ENCODE results near the gene SPON1. TPM values are rescaled to one million over a fixed set of nuclear protein-coding genes. Genes with fewer than 3 reads are reported as not detected.
"Not testable (repeated sequence)": the region's sequence is repeated elsewhere in the genome, so short reads cannot be mapped to it uniquely, and the experiment has no call there.

SPON1 gene
- total RNA-seq, 2 experiments from 2014 or later = 3.8 to 3.9 TPM

- POLR2A ChIA-PET = no interaction called here
- Mint-ChIP-seq H3K9me3 (no peaks in the 10 kb centered on the region), H3K27ac (no peak overlapping the region), H3K4me3 (no peak overlapping the region), H3K27me3 (peaks cover 8% of the 10 kb centered on the region), H3K36me3 (no peaks in the 10 kb centered on the region), H3K4me1 (peaks cover 5% of the 10 kb centered on the region)
- no peak for ATAC-seq (ENCODE audit: low read depth)
- no peak for DNase-seq
Observed at GRCh38 chr11:14242733-14243132, 280.2 kb downstream of the SPON1 start.

GRCh38 chr11:14244926-14245325 lies 282.4 kb downstream of the SPON1 start:
- Mint-ChIP-seq H3K4me1 (peaks cover 20% of the 10 kb centered on the region), H3K4me3 (no peak overlapping the region)

GRCh38 chr11:14245444-14245843 lies 282.9 kb downstream of the SPON1 start:
- ATAC-seq (ENCODE audit: low read depth) (no peak), DNase-seq (no peak)
- peaks cover 10% of the 10 kb centered on the region for H3K27me3 Mint-ChIP-seq
- no peaks in the 10 kb centered on the region for H3K9me3 Mint-ChIP-seq
- POLR2A ChIA-PET = no interaction called here
- no peak overlapping the region for H3K27ac Mint-ChIP-seq
- peaks cover 20% of the 10 kb centered on the region for H3K4me1 Mint-ChIP-seq
- no peak overlapping the region for H3K4me3 Mint-ChIP-seq
- H3K36me3 Mint-ChIP-seq = no peaks in the 10 kb centered on the region

More at GRCh38 chr11:14244926-14245325, 282.4 kb downstream of the SPON1 start:
- H3K27me3 Mint-ChIP-seq = peaks cover 6% of the 10 kb centered on the region
- no peak overlapping the region for H3K27ac Mint-ChIP-seq
- H3K9me3 Mint-ChIP-seq = no peaks in the 10 kb centered on the region
- DNase-seq = no peak
- no peak for ATAC-seq (ENCODE audit: low read depth)
- POLR2A ChIA-PET = no interaction called here
- H3K36me3 Mint-ChIP-seq = no peaks in the 10 kb centered on the region

GRCh38 chr11:14248580-14248981 lies 286.1 kb downstream of the SPON1 start:
- ATAC-seq (ENCODE audit: low read depth) = peak; percentile 69
- DNase-seq = no peak
- H3K27ac Mint-ChIP-seq = no peak overlapping the region

GRCh38 chr11:14249121-14249963 lies 286.8 kb downstream of the SPON1 start:
- no peaks in the 10 kb centered on the region for H3K36me3 Mint-ChIP-seq
- peak overlapping the region; percentile 57 for H3K4me3 Mint-ChIP-seq
- no peaks in the 10 kb centered on the region for H3K9me3 Mint-ChIP-seq
- peak; percentile 38 for ATAC-seq (ENCODE audit: low read depth)
- peaks cover 20% of the 10 kb centered on the region for H3K4me1 Mint-ChIP-seq
- H3K27me3 Mint-ChIP-seq = peaks cover 12% of the 10 kb centered on the region
- no peak overlapping the region for H3K27ac Mint-ChIP-seq
- POLR2A ChIA-PET = no interaction called here
- peak; percentile 77 for DNase-seq

More at GRCh38 chr11:14248580-14248981, 286.1 kb downstream of the SPON1 start:
- Mint-ChIP-seq H3K4me1 (peaks cover 20% of the 10 kb centered on the region), H3K4me3 (peak overlapping the region; percentile 57), H3K27me3 (peaks cover 12% of the 10 kb centered on the region), H3K36me3 (no peaks in the 10 kb centered on the region), H3K9me3 (no peaks in the 10 kb centered on the region)
- POLR2A ChIA-PET = no interaction called here

- Mint-ChIP-seq H3K4me3 (no peak overlapping the region), H3K9me3 (no peaks in the 10 kb centered on the region), H3K27ac (no peak overlapping the region), H3K4me1 (peaks cover 19% of the 10 kb centered on the region), H3K36me3 (no peaks in the 10 kb centered on the region), H3K27me3 (peaks cover 6% of the 10 kb centered on the region)
- no peak for ATAC-seq (ENCODE audit: low read depth)
- DNase-seq = no peak
- POLR2A ChIA-PET = no interaction called here
Observed at GRCh38 chr11:14251754-14252153, 289.2 kb downstream of the SPON1 start.

- H3K4me1 Mint-ChIP-seq = peaks cover 18% of the 10 kb centered on the region
- ATAC-seq (ENCODE audit: low read depth); H3K27me3 Mint-ChIP-seq; H3K4me3 Mint-ChIP-seq; H3K36me3 Mint-ChIP-seq; H3K27ac Mint-ChIP-seq; H3K9me3 Mint-ChIP-seq; POLR2A ChIA-PET; DNase-seq: not testable (repeated sequence)
Observed at GRCh38 chr11:14252501-14252900, 290.0 kb downstream of the SPON1 start.

- Mint-ChIP-seq H3K36me3 (no peaks in the 10 kb centered on the region), H3K4me1 (peaks cover 10% of the 10 kb centered on the region), H3K27ac (no peak overlapping the region), H3K4me3 (no peak overlapping the region), H3K9me3 (no peaks in the 10 kb centered on the region), H3K27me3 (peaks cover 6% of the 10 kb centered on the region)
- ATAC-seq (ENCODE audit: low read depth) (no peak), DNase-seq (no peak)
- POLR2A ChIA-PET = no interaction called here
Observed at GRCh38 chr11:14253421-14253820, 290.9 kb downstream of the SPON1 start.

GRCh38 chr11:14253840-14254239 lies 291.3 kb downstream of the SPON1 start:
- ATAC-seq (ENCODE audit: low read depth) = no peak
- H3K4me3 Mint-ChIP-seq = no peak overlapping the region
- H3K36me3 Mint-ChIP-seq = no peaks in the 10 kb centered on the region
- H3K4me1 Mint-ChIP-seq = peaks cover 6% of the 10 kb centered on the region
- POLR2A ChIA-PET = no interaction called here
- no peak overlapping the region for H3K27ac Mint-ChIP-seq
- DNase-seq = no peak
- H3K9me3 Mint-ChIP-seq = no peaks in the 10 kb centered on the region
- H3K27me3 Mint-ChIP-seq = peaks cover 6% of the 10 kb centered on the region

GRCh38 chr11:14254533-14255237 lies 292.2 kb downstream of the SPON1 start:
- Mint-ChIP-seq H3K36me3 (no peaks in the 10 kb centered on the region), H3K27ac (no peak overlapping the region), H3K4me3 (no peak overlapping the region), H3K27me3 (peaks cover 6% of the 10 kb centered on the region), H3K9me3 (no peaks in the 10 kb centered on the region), H3K4me1 (no peaks in the 10 kb centered on the region)
- no peak for DNase-seq
- POLR2A ChIA-PET = interaction anchor here (0.6 kb wide), 1 partner anchor 502 kb away, joined by 3 read pairs; no protein-coding TSS in a partner anchor
- no peak for ATAC-seq (ENCODE audit: low read depth)

- Mint-ChIP-seq H3K36me3 (no peaks in the 10 kb centered on the region), H3K27ac (no peak overlapping the region), H3K27me3 (peaks cover 4% of the 10 kb centered on the region), H3K4me1 (no peaks in the 10 kb centered on the region), H3K4me3 (no peak overlapping the region), H3K9me3 (no peaks in the 10 kb centered on the region)
- ATAC-seq (ENCODE audit: low read depth) (no peak), DNase-seq (no peak)
- POLR2A ChIA-PET = interaction anchor here (0.6 kb wide), 1 partner anchor 503 kb away, joined by 3 read pairs; no protein-coding TSS in a partner anchor
Observed at GRCh38 chr11:14255238-14255534, 292.7 kb downstream of the SPON1 start.

GRCh38 chr11:14258221-14258935 lies 295.9 kb downstream of the SPON1 start:
- POLR2A ChIA-PET = no interaction called here
- Mint-ChIP-seq H3K4me1 (no peaks in the 10 kb centered on the region), H3K9me3 (no peaks in the 10 kb centered on the region), H3K36me3 (no peaks in the 10 kb centered on the region), H3K27ac (no peak overlapping the region), H3K27me3 (no peaks in the 10 kb centered on the region), H3K4me3 (no peak overlapping the region)
- DNase-seq (no peak), ATAC-seq (ENCODE audit: low read depth) (no peak)

- no peak for ATAC-seq (ENCODE audit: low read depth)
- no peaks in the 10 kb centered on the region for H3K27me3 Mint-ChIP-seq
Observed at GRCh38 chr11:14259186-14259784, 296.8 kb downstream of the SPON1 start.

More at GRCh38 chr11:14259186-14259784, 296.8 kb downstream of the SPON1 start:
- POLR2A ChIA-PET = no interaction called here
- H3K27ac Mint-ChIP-seq = no peak overlapping the region
- H3K36me3 Mint-ChIP-seq = peaks cover 3% of the 10 kb centered on the region
- DNase-seq = no peak
- no peak overlapping the region for H3K4me3 Mint-ChIP-seq
- H3K9me3 Mint-ChIP-seq = no peaks in the 10 kb centered on the region
- H3K4me1 Mint-ChIP-seq = no peaks in the 10 kb centered on the region
